GM18868 (cell line): ENCODE measurements around the gene VIM.

Experiments used
- ATAC-seq: cut with Tn5 transposase; IDR thresholded peaks from one replicate; pipeline ENCODE4 v1.9.1; 2021; ENCODE audit warnings: mild to moderate bottlenecking, moderate library complexity; ENCODE audit not compliant: unreplicated experiment

The VIM gene

GRCh38 chr10:17229967-17230682, 2.1 kb downstream of the VIM start:
- ATAC-seq = peak; percentile 54

GRCh38 chr10:17231788-17232187, 3.7 kb downstream of the VIM start:
- no peak for ATAC-seq

GRCh38 chr10:17232276-17232960, 4.4 kb downstream of the VIM start:
- peak; percentile 11 for ATAC-seq

GRCh38 chr10:17233286-17233991, 5.4 kb downstream of the VIM start:
- no peak for ATAC-seq

- no peak for ATAC-seq
Measured at GRCh38 chr10:17234431-17234945, 6.4 kb downstream of the VIM start.

- no peak for ATAC-seq
Measured at GRCh38 chr10:17235136-17235535, 7.1 kb downstream of the VIM start.

- no peak for ATAC-seq
Measured at GRCh38 chr10:17236468-17237148, 8.6 kb downstream of the VIM start.

- ATAC-seq = no peak
Measured at GRCh38 chr10:17237149-17237527, 9.1 kb downstream of the VIM start.

GRCh38 chr10:17237915-17238444, 9.9 kb downstream of the VIM start:
- ATAC-seq = no peak

- ATAC-seq = no peak
Measured at GRCh38 chr10:17238445-17239291, 10.6 kb downstream of the VIM start.

- no peak for ATAC-seq
Measured at GRCh38 chr10:17239345-17240085, 11.5 kb downstream of the VIM start.

GRCh38 chr10:17240096-17240495, 12.1 kb downstream of the VIM start:
- no peak for ATAC-seq

GRCh38 chr10:17240616-17241015, 12.6 kb downstream of the VIM start:
- ATAC-seq = no peak

GRCh38 chr10:17241611-17242333, 13.7 kb downstream of the VIM start:
- no peak for ATAC-seq

- no peak for ATAC-seq
Measured at GRCh38 chr10:17244700-17245365, 16.8 kb downstream of the VIM start.

- ATAC-seq = no peak
Measured at GRCh38 chr10:17247210-17247609, 19.2 kb downstream of the VIM start.

GRCh38 chr10:17248964-17249363, 20.9 kb downstream of the VIM start:
- no peak for ATAC-seq

GRCh38 chr10:17249820-17250219, 21.8 kb downstream of the VIM start:
- ATAC-seq = no peak
